ENCODE measurements around the gene MEN1.

MEN1 gene

DNA sequence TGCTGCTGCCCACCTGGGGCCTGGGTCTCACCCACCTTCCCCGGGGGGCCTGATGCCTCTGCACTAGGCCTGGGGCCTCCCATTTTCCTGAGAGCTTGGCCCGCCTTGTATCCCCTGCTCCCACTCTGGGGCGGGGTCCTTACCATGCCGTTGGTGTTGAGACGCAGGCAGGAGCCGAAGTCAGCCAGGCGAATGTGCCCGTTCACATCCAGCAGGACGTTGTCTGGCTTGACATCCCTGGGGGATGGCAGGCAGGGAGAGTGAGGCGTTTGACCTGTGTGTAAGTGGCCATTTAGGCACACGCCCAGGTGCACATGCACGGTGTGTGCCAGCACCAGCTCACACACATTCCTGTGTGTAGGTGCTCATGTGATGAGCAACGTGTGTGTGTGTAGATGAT is 29.0 kb upstream of the MEN1 start:
- ATAC-seq, result no peak
- TF ChIP-seq ZNF8 (CRISPR knock-in tag; IDR thresholded peaks at IDR 0.05) (no peak), ARNTL (CRISPR knock-in tag; IDR thresholded peaks at IDR 0.05; ENCODE audit: borderline replicate concordance, low read depth) (no peak), ZNF70 (CRISPR knock-in tag; IDR thresholded peaks at IDR 0.05) (no peak), ZFP30 (CRISPR knock-in tag; IDR thresholded peaks at IDR 0.05) (no peak), ISL1 (CRISPR knock-in tag; IDR thresholded peaks at IDR 0.05) (no peak), ZFP3 (CRISPR knock-in tag; IDR thresholded peaks at IDR 0.05) (no peak), ESRRG (CRISPR knock-in tag; IDR thresholded peaks at IDR 0.05) (no peak), ZC3H10 (CRISPR knock-in tag; IDR thresholded peaks at IDR 0.05) (no peak), CSDC2 (CRISPR knock-in tag; IDR thresholded peaks at IDR 0.05) (no peak), PPARA (CRISPR knock-in tag; IDR thresholded peaks at IDR 0.05; ENCODE audit: borderline replicate concordance) (no peak), BACH2 (CRISPR knock-in tag; IDR thresholded peaks at IDR 0.05; ENCODE audit: borderline replicate concordance) (no peak), ZNF565 (CRISPR knock-in tag; conservative IDR thresholded peaks at IDR 0.05; ENCODE audit: low read depth) (no peak), OSR1 (CRISPR knock-in tag; IDR thresholded peaks at IDR 0.05) (no peak)
- TF ChIP-seq, protein P1, sequence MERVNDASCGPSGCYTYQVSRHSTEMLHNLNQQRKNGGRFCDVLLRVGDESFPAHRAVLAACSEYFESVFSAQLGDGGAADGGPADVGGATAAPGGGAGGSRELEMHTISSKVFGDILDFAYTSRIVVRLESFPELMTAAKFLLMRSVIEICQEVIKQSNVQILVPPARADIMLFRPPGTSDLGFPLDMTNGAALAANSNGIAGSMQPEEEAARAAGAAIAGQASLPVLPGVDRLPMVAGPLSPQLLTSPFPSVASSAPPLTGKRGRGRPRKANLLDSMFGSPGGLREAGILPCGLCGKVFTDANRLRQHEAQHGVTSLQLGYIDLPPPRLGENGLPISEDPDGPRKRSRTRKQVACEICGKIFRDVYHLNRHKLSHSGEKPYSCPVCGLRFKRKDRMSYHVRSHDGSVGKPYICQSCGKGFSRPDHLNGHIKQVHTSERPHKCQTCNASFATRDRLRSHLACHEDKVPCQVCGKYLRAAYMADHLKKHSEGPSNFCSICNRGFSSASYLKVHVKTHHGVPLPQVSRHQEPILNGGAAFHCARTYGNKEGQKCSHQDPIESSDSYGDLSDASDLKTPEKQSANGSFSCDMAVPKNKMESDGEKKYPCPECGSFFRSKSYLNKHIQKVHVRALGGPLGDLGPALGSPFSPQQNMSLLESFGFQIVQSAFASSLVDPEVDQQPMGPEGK (CRISPR knock-in tag; IDR thresholded peaks at IDR 0.05; ENCODE audit: borderline replicate concordance), result no peak
- TF ChIP-seq, protein P2, sequence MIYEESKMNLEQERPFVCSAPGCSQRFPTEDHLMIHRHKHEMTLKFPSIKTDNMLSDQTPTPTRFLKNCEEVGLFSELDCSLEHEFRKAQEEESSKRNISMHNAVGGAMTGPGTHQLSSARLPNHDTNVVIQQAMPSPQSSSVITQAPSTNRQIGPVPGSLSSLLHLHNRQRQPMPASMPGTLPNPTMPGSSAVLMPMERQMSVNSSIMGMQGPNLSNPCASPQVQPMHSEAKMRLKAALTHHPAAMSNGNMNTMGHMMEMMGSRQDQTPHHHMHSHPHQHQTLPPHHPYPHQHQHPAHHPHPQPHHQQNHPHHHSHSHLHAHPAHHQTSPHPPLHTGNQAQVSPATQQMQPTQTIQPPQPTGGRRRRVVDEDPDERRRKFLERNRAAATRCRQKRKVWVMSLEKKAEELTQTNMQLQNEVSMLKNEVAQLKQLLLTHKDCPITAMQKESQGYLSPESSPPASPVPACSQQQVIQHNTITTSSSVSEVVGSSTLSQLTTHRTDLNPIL (CRISPR knock-in tag; IDR thresholded peaks at IDR 0.05; ENCODE audit: low read depth), result no peak

DNA sequence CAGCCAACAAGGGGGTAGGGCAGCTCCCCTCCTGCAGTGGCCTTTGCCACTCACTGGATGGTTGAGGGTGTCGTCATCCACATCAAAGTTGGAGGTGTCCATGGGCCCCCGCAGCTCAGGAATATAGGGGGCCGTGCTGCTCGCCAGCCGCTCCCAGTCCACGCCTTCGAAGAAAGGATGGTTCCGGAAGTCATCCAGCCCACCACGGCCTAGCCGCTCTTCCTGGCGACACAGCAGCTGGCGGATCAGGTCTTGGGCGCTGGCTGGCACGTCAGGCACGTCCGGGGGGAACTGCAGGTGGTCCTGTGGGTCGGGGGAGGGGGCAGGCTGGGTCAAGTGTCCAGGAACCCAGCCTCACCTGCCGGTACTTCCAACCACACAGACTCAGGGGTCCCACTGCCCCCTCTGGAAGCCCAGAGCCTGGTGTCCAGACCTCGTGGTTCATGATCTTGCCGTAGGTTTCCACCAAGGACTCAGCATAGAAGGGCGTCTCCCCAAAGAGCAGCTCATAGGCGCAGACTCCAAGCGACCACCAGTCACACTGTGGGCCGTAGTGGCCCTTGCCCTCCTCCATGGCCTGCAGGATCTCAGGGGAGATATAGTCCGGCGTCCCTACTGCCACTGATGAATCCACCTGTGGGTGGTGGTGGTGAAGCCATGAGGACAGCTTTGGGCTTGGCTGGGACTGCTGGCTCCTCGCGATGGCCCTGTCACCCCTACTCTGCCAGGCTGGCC is 28.4 kb upstream of the MEN1 start:
- ATAC-seq, result no peak
- TF ChIP-seq RARB (CRISPR knock-in tag; IDR thresholded peaks at IDR 0.05), result no peak
- no peak for TF ChIP-seq ZFP3 (CRISPR knock-in tag; IDR thresholded peaks at IDR 0.05)
- no peak for TF ChIP-seq SNAI2 (CRISPR knock-in tag; IDR thresholded peaks at IDR 0.05)
- no peak for TF ChIP-seq ARNTL (CRISPR knock-in tag; IDR thresholded peaks at IDR 0.05; ENCODE audit: borderline replicate concordance, low read depth)
- TF ChIP-seq, protein P3, sequence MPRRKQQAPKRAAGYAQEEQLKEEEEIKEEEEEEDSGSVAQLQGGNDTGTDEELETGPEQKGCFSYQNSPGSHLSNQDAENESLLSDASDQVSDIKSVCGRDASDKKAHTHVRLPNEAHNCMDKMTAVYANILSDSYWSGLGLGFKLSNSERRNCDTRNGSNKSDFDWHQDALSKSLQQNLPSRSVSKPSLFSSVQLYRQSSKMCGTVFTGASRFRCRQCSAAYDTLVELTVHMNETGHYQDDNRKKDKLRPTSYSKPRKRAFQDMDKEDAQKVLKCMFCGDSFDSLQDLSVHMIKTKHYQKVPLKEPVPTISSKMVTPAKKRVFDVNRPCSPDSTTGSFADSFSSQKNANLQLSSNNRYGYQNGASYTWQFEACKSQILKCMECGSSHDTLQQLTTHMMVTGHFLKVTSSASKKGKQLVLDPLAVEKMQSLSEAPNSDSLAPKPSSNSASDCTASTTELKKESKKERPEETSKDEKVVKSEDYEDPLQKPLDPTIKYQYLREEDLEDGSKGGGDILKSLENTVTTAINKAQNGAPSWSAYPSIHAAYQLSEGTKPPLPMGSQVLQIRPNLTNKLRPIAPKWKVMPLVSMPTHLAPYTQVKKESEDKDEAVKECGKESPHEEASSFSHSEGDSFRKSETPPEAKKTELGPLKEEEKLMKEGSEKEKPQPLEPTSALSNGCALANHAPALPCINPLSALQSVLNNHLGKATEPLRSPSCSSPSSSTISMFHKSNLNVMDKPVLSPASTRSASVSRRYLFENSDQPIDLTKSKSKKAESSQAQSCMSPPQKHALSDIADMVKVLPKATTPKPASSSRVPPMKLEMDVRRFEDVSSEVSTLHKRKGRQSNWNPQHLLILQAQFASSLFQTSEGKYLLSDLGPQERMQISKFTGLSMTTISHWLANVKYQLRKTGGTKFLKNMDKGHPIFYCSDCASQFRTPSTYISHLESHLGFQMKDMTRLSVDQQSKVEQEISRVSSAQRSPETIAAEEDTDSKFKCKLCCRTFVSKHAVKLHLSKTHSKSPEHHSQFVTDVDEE (CRISPR knock-in tag; IDR thresholded peaks at IDR 0.05), result no peak
- no peak for TF ChIP-seq ZC3H10 (CRISPR knock-in tag; IDR thresholded peaks at IDR 0.05)
- TF ChIP-seq TCF4 (CRISPR knock-in tag; IDR thresholded peaks at IDR 0.05; ENCODE audit: borderline replicate concordance), result no peak
- TF ChIP-seq GLIS3 (CRISPR knock-in tag; IDR thresholded peaks at IDR 0.05), result no peak
- no peak for TF ChIP-seq ESRRG (CRISPR knock-in tag; IDR thresholded peaks at IDR 0.05)
- TF ChIP-seq OSR1 (CRISPR knock-in tag; IDR thresholded peaks at IDR 0.05), result no peak
- no peak for TF ChIP-seq ZNF8 (CRISPR knock-in tag; IDR thresholded peaks at IDR 0.05)
- TF ChIP-seq, protein P4, sequence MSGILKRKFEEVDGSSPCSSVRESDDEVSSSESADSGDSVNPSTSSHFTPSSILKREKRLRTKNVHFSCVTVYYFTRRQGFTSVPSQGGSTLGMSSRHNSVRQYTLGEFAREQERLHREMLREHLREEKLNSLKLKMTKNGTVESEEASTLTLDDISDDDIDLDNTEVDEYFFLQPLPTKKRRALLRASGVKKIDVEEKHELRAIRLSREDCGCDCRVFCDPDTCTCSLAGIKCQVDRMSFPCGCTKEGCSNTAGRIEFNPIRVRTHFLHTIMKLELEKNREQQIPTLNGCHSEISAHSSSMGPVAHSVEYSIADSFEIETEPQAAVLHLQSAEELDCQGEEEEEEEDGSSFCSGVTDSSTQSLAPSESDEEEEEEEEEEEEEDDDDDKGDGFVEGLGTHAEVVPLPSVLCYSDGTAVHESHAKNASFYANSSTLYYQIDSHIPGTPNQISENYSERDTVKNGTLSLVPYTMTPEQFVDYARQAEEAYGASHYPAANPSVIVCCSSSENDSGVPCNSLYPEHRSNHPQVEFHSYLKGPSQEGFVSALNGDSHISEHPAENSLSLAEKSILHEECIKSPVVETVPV (CRISPR knock-in tag; IDR thresholded peaks at IDR 0.05), result no peak

DNA sequence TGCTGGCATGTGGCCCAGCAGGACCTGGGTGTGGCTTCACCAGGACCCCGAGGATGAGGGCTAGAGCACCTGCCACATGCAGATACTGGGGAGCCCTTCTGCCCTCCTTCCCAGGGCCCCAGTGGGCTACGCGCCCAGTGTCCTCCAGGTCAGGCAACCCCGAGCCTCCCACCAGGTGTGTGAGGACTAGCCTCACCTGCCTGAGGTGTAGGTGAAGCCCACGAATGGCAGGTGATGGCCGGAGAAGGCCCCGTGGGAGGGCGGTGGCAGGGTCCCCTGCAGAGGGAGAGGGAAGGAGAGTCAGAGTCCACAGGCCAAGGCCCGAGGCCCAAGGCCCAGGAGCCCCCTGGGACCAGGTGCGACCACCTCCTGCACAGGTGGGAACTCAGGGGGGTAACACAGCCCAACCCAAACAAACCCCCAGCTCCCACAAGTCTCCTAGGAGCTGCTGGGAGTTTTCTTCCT is 27.6 kb upstream of the MEN1 start:
- no peak for ATAC-seq
- TF ChIP-seq, protein P2 (CRISPR knock-in tag; IDR thresholded peaks at IDR 0.05; ENCODE audit: low read depth), result no peak
- TF ChIP-seq, protein P1 (CRISPR knock-in tag; IDR thresholded peaks at IDR 0.05; ENCODE audit: borderline replicate concordance), result no peak
- no peak for TF ChIP-seq ISL1 (CRISPR knock-in tag; IDR thresholded peaks at IDR 0.05)
- TF ChIP-seq, protein P5, sequence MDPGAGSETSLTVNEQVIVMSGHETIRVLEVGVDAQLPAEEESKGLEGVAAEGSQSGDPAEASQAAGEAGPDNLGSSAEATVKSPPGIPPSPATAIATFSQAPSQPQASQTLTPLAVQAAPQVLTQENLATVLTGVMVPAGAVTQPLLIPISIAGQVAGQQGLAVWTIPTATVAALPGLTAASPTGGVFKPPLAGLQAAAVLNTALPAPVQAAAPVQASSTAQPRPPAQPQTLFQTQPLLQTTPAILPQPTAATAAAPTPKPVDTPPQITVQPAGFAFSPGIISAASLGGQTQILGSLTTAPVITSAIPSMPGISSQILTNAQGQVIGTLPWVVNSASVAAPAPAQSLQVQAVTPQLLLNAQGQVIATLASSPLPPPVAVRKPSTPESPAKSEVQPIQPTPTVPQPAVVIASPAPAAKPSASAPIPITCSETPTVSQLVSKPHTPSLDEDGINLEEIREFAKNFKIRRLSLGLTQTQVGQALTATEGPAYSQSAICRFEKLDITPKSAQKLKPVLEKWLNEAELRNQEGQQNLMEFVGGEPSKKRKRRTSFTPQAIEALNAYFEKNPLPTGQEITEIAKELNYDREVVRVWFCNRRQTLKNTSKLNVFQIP (CRISPR knock-in tag; IDR thresholded peaks at IDR 0.05; ENCODE audit: borderline replicate concordance, low read depth), result no peak
- no peak for TF ChIP-seq ZNF565 (CRISPR knock-in tag; conservative IDR thresholded peaks at IDR 0.05; ENCODE audit: low read depth)
- no peak for TF ChIP-seq OSR1 (CRISPR knock-in tag; IDR thresholded peaks at IDR 0.05)
